ENCODE measurements around the gene PEAK3.

DNA sequence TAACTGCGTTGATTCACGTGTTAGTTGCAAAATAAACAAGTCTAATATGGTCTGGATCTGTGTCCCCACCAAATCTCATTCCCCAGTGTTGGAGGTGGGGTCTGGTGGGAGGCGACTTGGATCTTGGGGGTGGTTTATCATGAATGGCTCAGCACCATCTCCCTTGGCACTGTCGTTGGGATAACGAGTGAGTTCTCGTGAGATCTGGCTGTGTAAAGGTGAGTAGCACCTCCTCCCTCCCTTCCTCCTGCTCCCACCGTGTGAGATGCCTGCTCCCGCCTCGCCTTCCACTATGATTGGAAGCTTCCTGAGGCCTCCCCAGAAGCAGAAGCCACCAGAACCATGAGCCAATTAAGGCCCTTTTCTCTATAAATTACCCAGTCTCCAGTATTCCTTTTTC lies 4.8 kb downstream of the PEAK3 start:
- TF ChIP-seq CTCF (IDR thresholded peaks at IDR 0.05), result no peak
- TF ChIP-seq EP300 (IDR thresholded peaks at IDR 0.05), result no peak
- TF ChIP-seq POLR2AphosphoS5 (IDR thresholded peaks at IDR 0.05), result no peak
- TF ChIP-seq POLR2A (IDR thresholded peaks at IDR 0.05), result no peak

All from upper lobe of left lung (tissue), 4 donors.